ENCODE results near the gene ADAR.

ADAR gene

GRCh38 chr1:154614901-154615300, 6.9 kb upstream of the ADAR start:
- no peak for DNase-seq

- DNase-seq = no peak
Measured at GRCh38 chr1:154614247-154614646, 6.3 kb upstream of the ADAR start.

GRCh38 chr1:154611150-154611862, 3.3 kb upstream of the ADAR start:
- no peak for DNase-seq

- DNase-seq = peak; percentile 23 to 39
Measured at GRCh38 chr1:154609398-154610380, 1.7 kb upstream of the ADAR start.

- peak; percentile 34 to 76 for DNase-seq
Measured at GRCh38 chr1:154608397-154609270, 648 bp upstream of the ADAR start.

GRCh38 chr1:154607106-154607608, 829 bp downstream of the ADAR start:
- DNase-seq = peak in 1 of 2 experiments; percentile 25

- DNase-seq = no peak
Measured at GRCh38 chr1:154605534-154605933, 2.5 kb downstream of the ADAR start.

GRCh38 chr1:154603317-154603716, 4.7 kb downstream of the ADAR start:
- no peak for DNase-seq

- no peak for DNase-seq
Measured at GRCh38 chr1:154599658-154600057, 8.3 kb downstream of the ADAR start.

GRCh38 chr1:154598871-154599635, 8.9 kb downstream of the ADAR start:
- DNase-seq = no peak

- DNase-seq = no peak
Measured at GRCh38 chr1:154595621-154596020, 12.4 kb downstream of the ADAR start.

GRCh38 chr1:154594811-154595210, 13.2 kb downstream of the ADAR start:
- no peak for DNase-seq

- DNase-seq = no peak
Measured at GRCh38 chr1:154593390-154593789, 14.6 kb downstream of the ADAR start.

- no peak for DNase-seq
Measured at GRCh38 chr1:154591206-154591605, 16.8 kb downstream of the ADAR start.

GRCh38 chr1:154590756-154591155, 17.2 kb downstream of the ADAR start:
- DNase-seq = no peak

- no peak for DNase-seq
Measured at GRCh38 chr1:154589780-154590179, 18.2 kb downstream of the ADAR start.

GRCh38 chr1:154586641-154587040, 21.3 kb downstream of the ADAR start:
- no peak for DNase-seq

GRCh38 chr1:154586231-154586630, 21.8 kb downstream of the ADAR start:
- no peak for DNase-seq

- no peak for DNase-seq
Measured at GRCh38 chr1:154584267-154584994, 23.6 kb downstream of the ADAR start.

- DNase-seq = peak; percentile 10 to 41
Measured at GRCh38 chr1:154583773-154584172, 24.2 kb downstream of the ADAR start.

GRCh38 chr1:154582885-154583284, 25.1 kb downstream of the ADAR start:
- DNase-seq = no peak
